Small intestine (tissue), 7 donors: Measurements from ENCODE around the gene PLG. TPM values are rescaled to one million over a fixed set of nuclear protein-coding genes. Genes with fewer than 3 reads are reported as not detected.
"Not testable (repeated sequence)": the region's sequence is repeated elsewhere in the genome, so short reads cannot be mapped to it uniquely, and the experiment has no call there.

Source experiments
- DNase-seq, 2 donors: peaks; one replicate each; pipeline versions ENCODE4 v3.0.0 to v3.0.0-alpha.2; 2013
- FAIRE-seq: peaks from 2 replicates; lab custom pipeline; 2012; peaks lifted over from hg19 to GRCh38; lab: Jason Lieb, UNC
- H3K27ac ChIP-seq, 3 donors: one replicate each; pipeline ENCODE4 v1.5.1; 2013; ENCODE audit warnings: low read length in 2 of 3, mild to moderate bottlenecking in 2 of 3, control low read depth in 1 of 3, inconsistent platforms in 1 of 3, low read depth in 1 of 3, moderate library complexity in 1 of 3
- H3K27me3 ChIP-seq, 3 donors: one replicate each; pipeline ENCODE4 v1.6.1; 2013; ENCODE audit warnings: low read length in 3 of 3, inconsistent platforms in 1 of 3; ENCODE audit not compliant: control insufficient read depth in 3 of 3, insufficient read depth in 3 of 3
- H3K36me3 ChIP-seq, 3 donors: one replicate each; pipeline ENCODE4 v1.6.1; 2013; ENCODE audit warnings: low read length in 3 of 3, inconsistent platforms in 1 of 3, low read depth in 1 of 3, mild to moderate bottlenecking in 1 of 3, moderate library complexity in 1 of 3; ENCODE audit not compliant: control insufficient read depth in 3 of 3, insufficient read depth in 2 of 3
- H3K4me1 ChIP-seq, 3 donors: one replicate each; pipeline ENCODE4 v1.6.1; 2013; ENCODE audit warnings: low read length in 2 of 3, inconsistent platforms in 1 of 3, low read depth in 1 of 3, mild to moderate bottlenecking in 1 of 3, moderate library complexity in 1 of 3; ENCODE audit not compliant: control insufficient read depth in 3 of 3, insufficient read depth in 2 of 3
- H3K4me3 ChIP-seq, 3 donors: one replicate each; pipeline ENCODE4 v1.5.1; 2013; ENCODE audit warnings: low read length in 3 of 3, control low read depth in 1 of 3, inconsistent platforms in 1 of 3, low read depth in 1 of 3, mild to moderate bottlenecking in 1 of 3, moderate library complexity in 1 of 3
- H3K9me3 ChIP-seq, 2 donors: one replicate each; pipeline ENCODE4 v1.6.1; 2013; ENCODE audit warnings: low read depth in 1 of 2, low read length in 1 of 2; ENCODE audit not compliant: control insufficient read depth in 2 of 2, insufficient read depth in 1 of 2
- whole genome bisulfite sequencing, 3 donors: extraction: QIAGEN DNeasy Blood & Tissue Kit; methylation state at CpG; one replicate each; pipeline ENCODE4 v1.1.7; 2013; 5-methylcytosine and 5-hydroxymethylcytosine counted together
- polyA plus RNA-seq, 4 donors: library from polyadenylated mRNA; stranded (reverse) in 3 of 4; unstranded in 1 of 4; fragments of 200-250 nt in 3 of 4; fragments of 120-200 nt in 1 of 4; gene quantifications; one replicate each; pipeline versions ENCODE4 v1.2.1 to v1.2.3, GENCODE V29; 2013
- donor health status: healthy with polysubstance abuse.
- donor health status: control.
- donor health status: control.
- donor health status: Bipolar disorder and iron deficiency.
- donor health status: healthy.

Gene PLG
- polyA plus RNA-seq, 4 donors, result 0.33 to 11.5 (median 0.54) TPM; not detected in 1

GRCh38 chr6:160676418-160676817 is 25.6 kb upstream of the PLG start:
- WGBS, 3 donors, result 81 to 91% (median 88%) methylated on average over 5 of the region's 5 CpGs
- FAIRE-seq, DNase-seq, H3K27ac ChIP-seq, H3K36me3 ChIP-seq, H3K4me1 ChIP-seq, H3K27me3 ChIP-seq, H3K4me3 ChIP-seq, H3K9me3 ChIP-seq: not testable (repeated sequence)

DNA sequence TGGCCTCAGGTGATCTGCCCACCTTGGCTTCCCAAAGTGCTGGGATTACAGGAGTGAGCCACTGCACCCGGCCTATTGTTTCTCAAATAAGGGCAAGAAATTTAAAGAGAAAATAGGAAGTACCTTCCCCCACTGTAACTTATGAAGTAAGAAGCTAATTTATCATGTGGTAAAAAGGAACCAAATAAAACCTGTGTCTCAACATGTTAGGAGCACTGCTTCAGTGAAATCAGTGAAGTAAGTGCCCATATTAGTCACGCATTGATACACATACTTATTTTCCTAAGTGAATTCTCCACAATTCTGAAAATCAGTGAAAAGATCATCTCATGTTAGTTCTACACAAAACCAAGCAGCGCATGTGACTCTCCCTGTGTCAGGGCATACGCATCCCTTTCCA is 23.8 kb upstream of the PLG start:
- FAIRE-seq, result no peak
- peaks cover 0 to 10% (median 2%) of the 10 kb centered on the region in 3 donors for H3K27me3 ChIP-seq
- WGBS, 3 donors, result 80 to 85% (median 81%) methylated on average over 4 of the region's 4 CpGs
- no peak overlapping the region for H3K27ac ChIP-seq
- H3K36me3 ChIP-seq, result no peaks in the 10 kb centered on the region
- DNase-seq, result no peak
- no peaks in the 10 kb centered on the region for H3K4me1 ChIP-seq
- no peaks in the 10 kb centered on the region for H3K9me3 ChIP-seq
- H3K4me3 ChIP-seq, result no peak overlapping the region

GRCh38 chr6:160678744-160679401 is 23.2 kb upstream of the PLG start:
- 13 to 35% (median 18%) methylated on average over 26 to 42 of the region's 42 CpGs for WGBS, 3 donors
- Histone ChIP-seq H3K9me3 (no peaks in the 10 kb centered on the region), H3K27me3 (peaks cover 0 to 10% (median 2%) of the 10 kb centered on the region in 3 donors), H3K4me1 (no peaks in the 10 kb centered on the region), H3K27ac (no peak overlapping the region), H3K4me3 (peak overlapping the region in 1 of 3 donors; percentile 3), H3K36me3 (no peaks in the 10 kb centered on the region)
- no peak for FAIRE-seq
- DNase-seq, result peak in 1 of 2 donors; percentile 27

- Histone ChIP-seq H3K27me3 (peaks cover 0 to 10% (median 2%) of the 10 kb centered on the region in 3 donors), H3K9me3 (no peaks in the 10 kb centered on the region), H3K36me3 (no peaks in the 10 kb centered on the region), H3K4me3 (peak overlapping the region in 1 of 3 donors; percentile 3), H3K4me1 (no peaks in the 10 kb centered on the region), H3K27ac (no peak overlapping the region)
- DNase-seq, result no peak
- 10 to 24% (median 22%) methylated on average over 14 of the region's 14 CpGs for WGBS, 3 donors
- FAIRE-seq, result no peak
These were observed 22.7 kb upstream of the PLG start for GRCh38 chr6:160679402-160679769.

- H3K4me1 ChIP-seq, H3K36me3 ChIP-seq, H3K27me3 ChIP-seq, FAIRE-seq, H3K27ac ChIP-seq, H3K4me3 ChIP-seq, DNase-seq, H3K9me3 ChIP-seq: not testable (repeated sequence)
- 91 to 93% (median 92%) methylated on average over 26 of the region's 32 CpGs for WGBS, 3 donors
These were observed 16.8 kb upstream of the PLG start for GRCh38 chr6:160685101-160685761.

DNA sequence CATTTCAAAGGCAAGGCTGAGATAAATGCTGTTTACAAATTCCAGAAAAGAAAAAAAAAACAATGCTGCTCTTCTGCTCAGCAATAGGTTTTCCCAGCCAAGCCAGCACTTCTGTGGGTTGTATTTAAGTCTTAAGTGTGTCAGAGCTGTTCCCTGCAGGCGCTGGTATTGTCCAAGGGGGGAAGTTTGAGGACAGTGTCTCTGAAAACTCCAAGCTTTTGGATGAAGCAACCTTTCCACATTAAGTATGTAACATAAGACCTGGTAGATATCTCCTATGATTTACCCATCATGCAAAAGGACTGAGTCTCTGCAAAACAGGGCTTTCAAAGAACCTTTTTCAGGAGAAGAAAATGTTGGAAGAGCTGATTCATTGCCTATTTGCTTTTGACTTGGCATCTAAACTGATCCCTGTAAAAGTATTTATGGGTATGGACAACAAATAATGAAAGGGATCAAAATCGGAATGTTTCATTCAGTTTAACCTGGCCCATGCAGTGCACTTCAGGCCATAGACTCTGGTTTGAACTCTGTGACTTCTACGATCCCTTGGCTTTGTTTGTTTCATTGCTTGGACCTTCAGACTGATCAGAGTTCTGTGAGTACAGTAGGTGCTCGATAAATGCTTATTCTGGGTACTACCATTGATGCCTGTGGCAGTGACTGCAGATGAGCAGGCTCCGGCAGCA is 16.1 kb upstream of the PLG start:
- no peak for DNase-seq
- peaks cover 0 to 3% of the 10 kb centered on the region in 2 donors for H3K9me3 ChIP-seq
- 77 to 82% (median 79%) methylated on average over 5 of the region's 5 CpGs for WGBS, 3 donors
- no peak overlapping the region for H3K4me3 ChIP-seq
- H3K4me1 ChIP-seq, result no peaks in the 10 kb centered on the region
- no peak for FAIRE-seq
- H3K36me3 ChIP-seq, result no peaks in the 10 kb centered on the region
- H3K27ac ChIP-seq, result no peak overlapping the region
- H3K27me3 ChIP-seq, result no peaks in the 10 kb centered on the region

DNA sequence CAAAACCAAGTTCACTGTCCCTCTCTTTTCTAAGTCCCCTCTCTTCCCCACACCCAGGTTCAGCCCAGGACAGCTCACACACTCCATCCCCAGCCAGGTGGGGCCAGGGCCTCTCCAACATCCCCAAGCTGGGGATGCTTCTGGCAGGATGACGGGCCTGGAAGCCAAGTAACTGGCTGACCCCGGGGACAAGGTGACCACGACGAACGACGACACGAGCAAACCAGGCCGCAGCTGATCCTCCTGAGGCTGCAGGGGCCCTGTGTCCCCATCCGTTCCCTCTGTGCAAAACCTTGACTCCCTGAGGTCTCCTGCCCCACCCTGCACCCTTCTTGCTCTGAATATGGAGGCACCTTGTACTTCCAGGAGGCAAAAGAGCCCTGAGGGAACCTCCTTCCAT is 11.6 kb upstream of the PLG start:
- no peaks in the 10 kb centered on the region for H3K36me3 ChIP-seq
- peaks cover 0 to 4% of the 10 kb centered on the region in 2 donors for H3K9me3 ChIP-seq
- WGBS, 3 donors, result 82 to 89% (median 88%) methylated on average over 9 of the region's 9 CpGs
- no peaks in the 10 kb centered on the region for H3K27me3 ChIP-seq
- no peaks in the 10 kb centered on the region for H3K4me1 ChIP-seq
- H3K4me3 ChIP-seq, result no peak overlapping the region
- FAIRE-seq, result no peak
- DNase-seq, result no peak
- no peak overlapping the region for H3K27ac ChIP-seq

DNA sequence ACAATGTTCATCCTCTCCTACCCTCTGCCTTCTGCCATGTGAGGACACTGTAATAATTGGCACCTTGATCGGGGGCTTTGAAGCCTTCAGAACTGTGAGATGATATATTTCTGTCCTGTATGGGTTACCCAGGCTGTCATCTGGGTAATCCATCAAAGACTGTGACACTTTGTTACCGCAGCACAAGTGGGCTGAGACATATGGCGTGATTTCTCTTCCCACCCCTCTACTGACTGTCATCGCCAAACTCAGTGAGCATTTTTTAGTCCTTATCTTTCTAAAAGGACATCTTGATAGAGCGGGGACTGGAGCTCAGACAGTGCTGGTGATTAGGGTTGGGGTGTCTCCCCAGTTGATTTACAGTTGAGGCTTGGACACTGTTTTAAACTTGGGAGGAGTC is 10.4 kb upstream of the PLG start:
- DNase-seq, result no peak
- no peak overlapping the region for H3K27ac ChIP-seq
- H3K9me3 ChIP-seq, result peaks cover 0 to 5% of the 10 kb centered on the region in 2 donors
- no peaks in the 10 kb centered on the region for H3K36me3 ChIP-seq
- no peak overlapping the region for H3K4me3 ChIP-seq
- 77 to 85% (median 83%) methylated on average over 5 of the region's 5 CpGs for WGBS, 3 donors
- FAIRE-seq, result no peak
- no peaks in the 10 kb centered on the region for H3K4me1 ChIP-seq
- no peaks in the 10 kb centered on the region for H3K27me3 ChIP-seq
